Adrenal gland (tissue), 5 donors: ENCODE results near the gene AHDC1.

Experiments
- POLR2A ChIP-seq, 2 donors: fragments of 450-650 bp; IDR thresholded peaks; one replicate each; pipeline ENCODE4 v1.6.1; 2017; ENCODE audit warnings: antibody characterized with exemption in 2 of 2, mild to moderate bottlenecking in 2 of 2, moderate library complexity in 1 of 2
- TF ChIP-seq, protein P1 (sequence below), 6 experiments: fragments of 450-650 bp in 4 of 6; fragments of 200-600 bp in 2 of 6; sonication (generic) in 1 of 6; IDR thresholded peaks; 1 replicate in 5 of 6; 2 replicates in 1 of 6; pipeline versions ENCODE4 v1.5.1 to v1.8.0; 2016 to 2021; ENCODE audit warnings: antibody characterized with exemption in 6 of 6, mild to moderate bottlenecking in 2 of 6, moderate library complexity in 1 of 6
- donor health status: DM: no; HTN: no; CAD: no.

GRCh38 chr1:27601321-27601770, 2.6 kb downstream of the AHDC1 start:
- TF ChIP-seq POLR2A (IDR thresholded peaks at IDR 0.05): no peak
- TF ChIP-seq, protein P1, sequence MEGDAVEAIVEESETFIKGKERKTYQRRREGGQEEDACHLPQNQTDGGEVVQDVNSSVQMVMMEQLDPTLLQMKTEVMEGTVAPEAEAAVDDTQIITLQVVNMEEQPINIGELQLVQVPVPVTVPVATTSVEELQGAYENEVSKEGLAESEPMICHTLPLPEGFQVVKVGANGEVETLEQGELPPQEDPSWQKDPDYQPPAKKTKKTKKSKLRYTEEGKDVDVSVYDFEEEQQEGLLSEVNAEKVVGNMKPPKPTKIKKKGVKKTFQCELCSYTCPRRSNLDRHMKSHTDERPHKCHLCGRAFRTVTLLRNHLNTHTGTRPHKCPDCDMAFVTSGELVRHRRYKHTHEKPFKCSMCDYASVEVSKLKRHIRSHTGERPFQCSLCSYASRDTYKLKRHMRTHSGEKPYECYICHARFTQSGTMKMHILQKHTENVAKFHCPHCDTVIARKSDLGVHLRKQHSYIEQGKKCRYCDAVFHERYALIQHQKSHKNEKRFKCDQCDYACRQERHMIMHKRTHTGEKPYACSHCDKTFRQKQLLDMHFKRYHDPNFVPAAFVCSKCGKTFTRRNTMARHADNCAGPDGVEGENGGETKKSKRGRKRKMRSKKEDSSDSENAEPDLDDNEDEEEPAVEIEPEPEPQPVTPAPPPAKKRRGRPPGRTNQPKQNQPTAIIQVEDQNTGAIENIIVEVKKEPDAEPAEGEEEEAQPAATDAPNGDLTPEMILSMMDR (IDR thresholded peaks at IDR 0.05): no peak
